WTC11 (cell line): ENCODE measurements around the gene BAG2. TPM values are rescaled to one million over a fixed set of nuclear protein-coding genes. Genes with fewer than 3 reads are reported as not detected.

ENCODE experiments used
- ATAC-seq: fragments of 200-7000 bp; cut with Tn5 transposase; 2 replicates; pipeline ENCODE4 v1.10.0; 2021; ENCODE audit warnings: mild to moderate bottlenecking, moderate library complexity
- CTCF ChIA-PET: fragments of 300-600 bp; sonication (Branson Sonifier 250); formaldehyde crosslinking; loops from one replicate; lab custom pipeline; 2021; ENCODE audit warnings: antibody characterized with exemption; lab: Charles Lee
- POLR2A ChIA-PET: fragments of 350-600 bp; sonication (Branson Sonifier 250); formaldehyde crosslinking; loops from one replicate; lab custom pipeline; 2021; ENCODE audit warnings: antibody characterized with exemption; lab: Charles Lee
- DNase-seq: peaks from one replicate; pipeline ENCODE4 v3.0.0; 2021; ENCODE audit warnings: low spot score
- H3K27ac Mint-ChIP-seq: 2 replicates; pipeline ENCODE4 v1.8.0; 2021; ENCODE audit warnings: mixed read lengths
- H3K27me3 Mint-ChIP-seq: 2 replicates; pipeline ENCODE4 v1.8.0; 2021; ENCODE audit warnings: low read depth, mild to moderate bottlenecking, moderate library complexity, mixed read lengths
- H3K36me3 Mint-ChIP-seq: 2 replicates; pipeline ENCODE4 v1.8.0; 2021; ENCODE audit warnings: mixed read lengths
- H3K4me1 Mint-ChIP-seq: 2 replicates; pipeline ENCODE4 v1.8.0; 2022; ENCODE audit warnings: mixed read lengths
- H3K4me3 Mint-ChIP-seq: 2 replicates; pipeline ENCODE4 v1.8.0; 2021; ENCODE audit warnings: mild to moderate bottlenecking, moderate library complexity, mixed read lengths
- H3K9me3 Mint-ChIP-seq: 2 replicates; pipeline ENCODE4 v1.8.0; 2021; ENCODE audit warnings: mixed read lengths
- MXD4 ChIP-seq: fragments of 250-450 bp; sonication (Bioruptor Pico); IDR thresholded peaks from 2 replicates; pipeline ENCODE4 v1.8.0; 2021; ENCODE audit warnings: mild to moderate bottlenecking, moderate library complexity, borderline replicate concordance
- SP1 ChIP-seq: sonication (generic); formaldehyde crosslinking; conservative IDR thresholded peaks from 2 replicates; pipeline ENCODE4 v1.8.1; 2022; ENCODE audit warnings: missing genetic modification reagents
- total RNA-seq: library from RNA; stranded (reverse); gene quantifications from 3 replicates; pipeline ENCODE4 v1.2.3, GENCODE V29; 2021
- TF ChIP-seq, protein P1 (sequence below): sonication (generic); formaldehyde crosslinking; IDR thresholded peaks from 2 replicates; pipeline ENCODE4 v1.8.0; 2023; ENCODE audit warnings: mild to moderate bottlenecking, missing genetic modification reagents
- TF ChIP-seq, protein P2 (sequence below): sonication (generic); formaldehyde crosslinking; IDR thresholded peaks from 2 replicates; pipeline ENCODE4 v1.8.0; 2022; ENCODE audit warnings: mild to moderate bottlenecking, missing genetic modification reagents
- TF ChIP-seq, protein P3 (sequence below): fragments of 200-600 bp; IDR thresholded peaks from 2 replicates; pipeline ENCODE4 v1.8.0; 2022; ENCODE audit warnings: antibody characterized with exemption
- TF ChIP-seq, protein P4 (sequence below): sonication (generic); formaldehyde crosslinking; IDR thresholded peaks from 2 replicates; pipeline ENCODE4 v1.8.1; 2023; ENCODE audit warnings: mild to moderate bottlenecking, missing genetic modification reagents, borderline replicate concordance
- TF ChIP-seq, protein P5 (sequence below): sonication (generic); formaldehyde crosslinking; IDR thresholded peaks from 2 replicates; pipeline ENCODE4 v1.8.1; 2022; ENCODE audit warnings: low read depth, mild to moderate bottlenecking, moderate library complexity, missing genetic modification reagents, borderline replicate concordance
- TF ChIP-seq, protein P6 (sequence below): fragments of 250-450 bp; sonication (Bioruptor Pico); IDR thresholded peaks from 2 replicates; pipeline ENCODE4 v1.9.0; 2021; ENCODE audit warnings: moderate library complexity, mild to moderate bottlenecking, inconsistent platforms, borderline replicate concordance

The BAG2 gene
- total RNA-seq, 1 experiment from 2014 or later, result 8.0 TPM

DNA sequence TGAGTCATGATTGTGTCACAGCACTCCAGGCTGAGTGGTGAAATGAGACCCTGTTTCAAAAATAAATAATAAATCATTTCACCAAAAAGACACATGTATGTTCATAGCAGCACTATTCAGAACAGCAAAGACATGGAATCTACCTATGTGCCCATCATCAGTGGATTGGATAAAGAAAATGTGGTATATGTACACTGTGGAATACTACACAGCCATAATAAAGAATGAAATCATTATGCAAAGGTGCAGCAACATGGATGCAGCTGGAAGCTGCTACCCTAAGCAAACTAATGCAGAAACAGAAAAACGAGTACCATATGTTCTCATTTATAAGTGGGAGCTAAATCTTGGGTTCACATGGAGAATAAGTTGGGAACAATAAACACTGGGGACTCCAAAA lies 49.0 kb upstream of the BAG2 start (continued):
- TF ChIP-seq, protein P1, sequence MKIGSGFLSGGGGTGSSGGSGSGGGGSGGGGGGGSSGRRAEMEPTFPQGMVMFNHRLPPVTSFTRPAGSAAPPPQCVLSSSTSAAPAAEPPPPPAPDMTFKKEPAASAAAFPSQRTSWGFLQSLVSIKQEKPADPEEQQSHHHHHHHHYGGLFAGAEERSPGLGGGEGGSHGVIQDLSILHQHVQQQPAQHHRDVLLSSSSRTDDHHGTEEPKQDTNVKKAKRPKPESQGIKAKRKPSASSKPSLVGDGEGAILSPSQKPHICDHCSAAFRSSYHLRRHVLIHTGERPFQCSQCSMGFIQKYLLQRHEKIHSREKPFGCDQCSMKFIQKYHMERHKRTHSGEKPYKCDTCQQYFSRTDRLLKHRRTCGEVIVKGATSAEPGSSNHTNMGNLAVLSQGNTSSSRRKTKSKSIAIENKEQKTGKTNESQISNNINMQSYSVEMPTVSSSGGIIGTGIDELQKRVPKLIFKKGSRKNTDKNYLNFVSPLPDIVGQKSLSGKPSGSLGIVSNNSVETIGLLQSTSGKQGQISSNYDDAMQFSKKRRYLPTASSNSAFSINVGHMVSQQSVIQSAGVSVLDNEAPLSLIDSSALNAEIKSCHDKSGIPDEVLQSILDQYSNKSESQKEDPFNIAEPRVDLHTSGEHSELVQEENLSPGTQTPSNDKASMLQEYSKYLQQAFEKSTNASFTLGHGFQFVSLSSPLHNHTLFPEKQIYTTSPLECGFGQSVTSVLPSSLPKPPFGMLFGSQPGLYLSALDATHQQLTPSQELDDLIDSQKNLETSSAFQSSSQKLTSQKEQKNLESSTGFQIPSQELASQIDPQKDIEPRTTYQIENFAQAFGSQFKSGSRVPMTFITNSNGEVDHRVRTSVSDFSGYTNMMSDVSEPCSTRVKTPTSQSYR (CRISPR knock-in tag), result no peak
- TF ChIP-seq SP1 (no peak), MXD4 (CRISPR knock-in tag) (no peak)
- TF ChIP-seq, protein P2, sequence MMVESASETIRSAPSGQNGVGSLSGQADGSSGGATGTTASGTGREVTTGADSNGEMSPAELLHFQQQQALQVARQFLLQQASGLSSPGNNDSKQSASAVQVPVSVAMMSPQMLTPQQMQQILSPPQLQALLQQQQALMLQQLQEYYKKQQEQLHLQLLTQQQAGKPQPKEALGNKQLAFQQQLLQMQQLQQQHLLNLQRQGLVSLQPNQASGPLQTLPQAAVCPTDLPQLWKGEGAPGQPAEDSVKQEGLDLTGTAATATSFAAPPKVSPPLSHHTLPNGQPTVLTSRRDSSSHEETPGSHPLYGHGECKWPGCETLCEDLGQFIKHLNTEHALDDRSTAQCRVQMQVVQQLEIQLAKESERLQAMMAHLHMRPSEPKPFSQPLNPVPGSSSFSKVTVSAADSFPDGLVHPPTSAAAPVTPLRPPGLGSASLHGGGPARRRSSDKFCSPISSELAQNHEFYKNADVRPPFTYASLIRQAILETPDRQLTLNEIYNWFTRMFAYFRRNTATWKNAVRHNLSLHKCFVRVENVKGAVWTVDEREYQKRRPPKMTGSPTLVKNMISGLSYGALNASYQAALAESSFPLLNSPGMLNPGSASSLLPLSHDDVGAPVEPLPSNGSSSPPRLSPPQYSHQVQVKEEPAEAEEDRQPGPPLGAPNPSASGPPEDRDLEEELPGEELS (CRISPR knock-in tag), result no peak

DNA sequence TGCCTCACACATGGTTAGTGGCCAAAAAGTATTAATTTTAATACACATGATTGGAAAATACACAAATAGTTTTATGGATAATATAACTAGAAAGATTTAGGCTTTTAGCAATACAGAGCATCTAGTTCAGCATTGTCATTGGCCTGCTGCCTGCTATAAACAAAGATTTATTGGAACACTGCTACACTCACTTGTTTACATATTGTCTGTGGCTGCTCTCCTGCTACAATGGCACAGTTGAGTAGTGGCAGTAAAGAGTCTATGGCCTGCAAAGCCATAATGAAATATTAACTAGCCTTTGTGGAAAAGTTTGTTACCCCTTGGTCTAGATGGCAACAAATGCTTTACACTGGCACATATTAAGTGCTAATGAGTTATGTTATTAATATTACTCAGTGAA lies 44.4 kb upstream of the BAG2 start:
- TF ChIP-seq, protein P3, sequence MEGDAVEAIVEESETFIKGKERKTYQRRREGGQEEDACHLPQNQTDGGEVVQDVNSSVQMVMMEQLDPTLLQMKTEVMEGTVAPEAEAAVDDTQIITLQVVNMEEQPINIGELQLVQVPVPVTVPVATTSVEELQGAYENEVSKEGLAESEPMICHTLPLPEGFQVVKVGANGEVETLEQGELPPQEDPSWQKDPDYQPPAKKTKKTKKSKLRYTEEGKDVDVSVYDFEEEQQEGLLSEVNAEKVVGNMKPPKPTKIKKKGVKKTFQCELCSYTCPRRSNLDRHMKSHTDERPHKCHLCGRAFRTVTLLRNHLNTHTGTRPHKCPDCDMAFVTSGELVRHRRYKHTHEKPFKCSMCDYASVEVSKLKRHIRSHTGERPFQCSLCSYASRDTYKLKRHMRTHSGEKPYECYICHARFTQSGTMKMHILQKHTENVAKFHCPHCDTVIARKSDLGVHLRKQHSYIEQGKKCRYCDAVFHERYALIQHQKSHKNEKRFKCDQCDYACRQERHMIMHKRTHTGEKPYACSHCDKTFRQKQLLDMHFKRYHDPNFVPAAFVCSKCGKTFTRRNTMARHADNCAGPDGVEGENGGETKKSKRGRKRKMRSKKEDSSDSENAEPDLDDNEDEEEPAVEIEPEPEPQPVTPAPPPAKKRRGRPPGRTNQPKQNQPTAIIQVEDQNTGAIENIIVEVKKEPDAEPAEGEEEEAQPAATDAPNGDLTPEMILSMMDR, result no peak
- TF ChIP-seq, protein P4, sequence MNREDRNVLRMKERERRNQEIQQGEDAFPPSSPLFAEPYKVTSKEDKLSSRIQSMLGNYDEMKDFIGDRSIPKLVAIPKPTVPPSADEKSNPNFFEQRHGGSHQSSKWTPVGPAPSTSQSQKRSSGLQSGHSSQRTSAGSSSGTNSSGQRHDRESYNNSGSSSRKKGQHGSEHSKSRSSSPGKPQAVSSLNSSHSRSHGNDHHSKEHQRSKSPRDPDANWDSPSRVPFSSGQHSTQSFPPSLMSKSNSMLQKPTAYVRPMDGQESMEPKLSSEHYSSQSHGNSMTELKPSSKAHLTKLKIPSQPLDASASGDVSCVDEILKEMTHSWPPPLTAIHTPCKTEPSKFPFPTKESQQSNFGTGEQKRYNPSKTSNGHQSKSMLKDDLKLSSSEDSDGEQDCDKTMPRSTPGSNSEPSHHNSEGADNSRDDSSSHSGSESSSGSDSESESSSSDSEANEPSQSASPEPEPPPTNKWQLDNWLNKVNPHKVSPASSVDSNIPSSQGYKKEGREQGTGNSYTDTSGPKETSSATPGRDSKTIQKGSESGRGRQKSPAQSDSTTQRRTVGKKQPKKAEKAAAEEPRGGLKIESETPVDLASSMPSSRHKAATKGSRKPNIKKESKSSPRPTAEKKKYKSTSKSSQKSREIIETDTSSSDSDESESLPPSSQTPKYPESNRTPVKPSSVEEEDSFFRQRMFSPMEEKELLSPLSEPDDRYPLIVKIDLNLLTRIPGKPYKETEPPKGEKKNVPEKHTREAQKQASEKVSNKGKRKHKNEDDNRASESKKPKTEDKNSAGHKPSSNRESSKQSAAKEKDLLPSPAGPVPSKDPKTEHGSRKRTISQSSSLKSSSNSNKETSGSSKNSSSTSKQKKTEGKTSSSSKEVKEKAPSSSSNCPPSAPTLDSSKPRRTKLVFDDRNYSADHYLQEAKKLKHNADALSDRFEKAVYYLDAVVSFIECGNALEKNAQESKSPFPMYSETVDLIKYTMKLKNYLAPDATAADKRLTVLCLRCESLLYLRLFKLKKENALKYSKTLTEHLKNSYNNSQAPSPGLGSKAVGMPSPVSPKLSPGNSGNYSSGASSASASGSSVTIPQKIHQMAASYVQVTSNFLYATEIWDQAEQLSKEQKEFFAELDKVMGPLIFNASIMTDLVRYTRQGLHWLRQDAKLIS (CRISPR knock-in tag), result no peak
- ATAC-seq (no peak), DNase-seq (no peak)
- H3K9me3 Mint-ChIP-seq, result no peaks in the 10 kb centered on the region
- H3K4me1 Mint-ChIP-seq, result no peaks in the 10 kb centered on the region
- H3K27ac Mint-ChIP-seq, result no peak overlapping the region
- POLR2A ChIA-PET, result no interaction called here
- CTCF ChIA-PET, result no interaction called here
- H3K27me3 Mint-ChIP-seq, result no peaks in the 10 kb centered on the region
- H3K4me3 Mint-ChIP-seq, result no peak overlapping the region
- H3K36me3 Mint-ChIP-seq, result peaks cover 5% of the 10 kb centered on the region; the same call in 1 of the 2 replicates

DNA sequence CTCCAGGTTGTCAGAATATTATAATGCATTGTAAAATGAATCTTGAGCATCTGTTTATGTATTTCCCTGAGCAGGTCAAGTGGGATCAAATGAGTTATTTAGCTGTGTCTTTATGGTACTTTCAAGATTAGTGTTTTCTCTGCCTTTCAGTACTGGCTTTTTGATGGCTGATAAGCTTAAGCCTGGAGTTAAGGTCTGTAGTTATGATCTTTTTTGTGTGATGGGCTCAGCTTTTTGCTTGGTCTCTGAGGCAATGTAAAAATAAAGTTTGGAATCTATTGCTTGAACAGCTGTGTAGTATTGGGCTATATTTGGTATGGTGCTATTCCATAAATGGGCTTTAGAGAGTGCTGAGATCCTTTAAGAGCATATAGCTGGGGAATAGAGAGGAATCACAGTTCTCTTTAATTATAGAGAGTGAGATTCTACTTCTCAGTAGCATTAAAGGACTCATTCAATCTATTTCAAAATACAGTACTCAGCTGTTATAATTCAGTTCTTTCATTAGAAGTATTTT lies 41.4 kb upstream of the BAG2 start:
- Mint-ChIP-seq H3K27me3 (no peaks in the 10 kb centered on the region), H3K27ac (no peak overlapping the region), H3K36me3 (peaks cover 19% of the 10 kb centered on the region; the same call in 1 of the 2 replicates), H3K9me3 (no peaks in the 10 kb centered on the region), H3K4me1 (no peaks in the 10 kb centered on the region), H3K4me3 (no peak overlapping the region)
- POLR2A ChIA-PET, result interaction anchor here (0.6 kb wide), 1 partner anchor 91 kb away, joined by 3 read pairs; the partner anchor contains the start of gene RAB23
- CTCF ChIA-PET, result interaction anchor here (1.1 to 1.3 kb wide), 2 partner anchors 175 to 226 kb away, joined by 3 to 4 read pairs; no protein-coding TSS in a partner anchor
- ATAC-seq (no peak), DNase-seq (no peak)
- TF ChIP-seq, protein P5, sequence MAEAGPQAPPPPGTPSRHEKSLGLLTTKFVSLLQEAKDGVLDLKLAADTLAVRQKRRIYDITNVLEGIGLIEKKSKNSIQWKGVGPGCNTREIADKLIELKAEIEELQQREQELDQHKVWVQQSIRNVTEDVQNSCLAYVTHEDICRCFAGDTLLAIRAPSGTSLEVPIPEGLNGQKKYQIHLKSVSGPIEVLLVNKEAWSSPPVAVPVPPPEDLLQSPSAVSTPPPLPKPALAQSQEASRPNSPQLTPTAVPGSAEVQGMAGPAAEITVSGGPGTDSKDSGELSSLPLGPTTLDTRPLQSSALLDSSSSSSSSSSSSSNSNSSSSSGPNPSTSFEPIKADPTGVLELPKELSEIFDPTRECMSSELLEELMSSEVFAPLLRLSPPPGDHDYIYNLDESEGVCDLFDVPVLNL, result no peak
- TF ChIP-seq, protein P6, sequence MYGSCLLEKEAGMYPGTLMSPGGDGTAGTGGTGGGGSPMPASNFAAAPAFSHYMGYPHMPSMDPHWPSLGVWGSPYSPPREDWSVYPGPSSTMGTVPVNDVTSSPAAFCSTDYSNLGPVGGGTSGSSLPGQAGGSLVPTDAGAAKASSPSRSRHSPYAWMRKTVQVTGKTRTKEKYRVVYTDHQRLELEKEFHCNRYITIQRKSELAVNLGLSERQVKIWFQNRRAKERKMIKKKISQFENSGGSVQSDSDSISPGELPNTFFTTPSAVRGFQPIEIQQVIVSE (CRISPR knock-in tag), result no peak
